ENCODE data around the gene ACY1.

The ACY1 gene

GRCh38 chr3:51977446-51978142 is 5.7 kb upstream of the ACY1 start:
- Histone ChIP-seq H3K36me3 (ENCODE audit: control insufficient read depth, insufficient read depth, low read length) (no peaks in the 10 kb centered on the region), H3K4me1 (ENCODE audit: control insufficient read depth, insufficient read depth, low read length) (peaks cover 25% of the 10 kb centered on the region), H3K27ac (ENCODE audit: low read depth, low read length) (no peak overlapping the region), H3K9ac (ENCODE audit: low read length) (no peak overlapping the region), H3K27me3 (ENCODE audit: control insufficient read depth, insufficient read depth, low read length) (peaks cover 34% of the 10 kb centered on the region), H3K4me3 (ENCODE audit: low read depth, low read length) (no peak overlapping the region), H3K9me3 (ENCODE audit: control insufficient read depth, insufficient read depth, low read depth, low read length) (no peaks in the 10 kb centered on the region)

GRCh38 chr3:51978143-51978502 is 5.2 kb upstream of the ACY1 start:
- Histone ChIP-seq H3K4me3 (ENCODE audit: low read depth, low read length) (no peak overlapping the region), H3K4me1 (ENCODE audit: control insufficient read depth, insufficient read depth, low read length) (peaks cover 27% of the 10 kb centered on the region), H3K9me3 (ENCODE audit: control insufficient read depth, insufficient read depth, low read depth, low read length) (no peaks in the 10 kb centered on the region), H3K36me3 (ENCODE audit: control insufficient read depth, insufficient read depth, low read length) (no peaks in the 10 kb centered on the region), H3K27ac (ENCODE audit: low read depth, low read length) (no peak overlapping the region), H3K9ac (ENCODE audit: low read length) (no peak overlapping the region), H3K27me3 (ENCODE audit: control insufficient read depth, insufficient read depth, low read length) (peaks cover 34% of the 10 kb centered on the region)

- Histone ChIP-seq H3K9ac (ENCODE audit: low read length) (no peak overlapping the region), H3K9me3 (ENCODE audit: control insufficient read depth, insufficient read depth, low read depth, low read length) (no peaks in the 10 kb centered on the region), H3K4me3 (ENCODE audit: low read depth, low read length) (no peak overlapping the region), H3K36me3 (ENCODE audit: control insufficient read depth, insufficient read depth, low read length) (no peaks in the 10 kb centered on the region), H3K4me1 (ENCODE audit: control insufficient read depth, insufficient read depth, low read length) (peaks cover 25% of the 10 kb centered on the region), H3K27ac (ENCODE audit: low read depth, low read length) (no peak overlapping the region), H3K27me3 (ENCODE audit: control insufficient read depth, insufficient read depth, low read length) (peaks cover 22% of the 10 kb centered on the region)
Measured at GRCh38 chr3:51980253-51980652, 3.1 kb upstream of the ACY1 start.

GRCh38 chr3:51982352-51982837 is 940 bp upstream of the ACY1 start:
- H3K4me1 ChIP-seq (ENCODE audit: control insufficient read depth, insufficient read depth, low read length), result peaks cover 17% of the 10 kb centered on the region
- peaks cover 3% of the 10 kb centered on the region; the same call in 1 of the 2 replicates for H3K27me3 ChIP-seq (ENCODE audit: control insufficient read depth, insufficient read depth, low read length)
- H3K36me3 ChIP-seq (ENCODE audit: control insufficient read depth, insufficient read depth, low read length), result no peaks in the 10 kb centered on the region
- H3K4me3 ChIP-seq (ENCODE audit: low read depth, low read length), result peak overlapping the region; percentile 78
- H3K27ac ChIP-seq (ENCODE audit: low read depth, low read length), result peak overlapping the region; percentile 76; the same call in 1 of the 2 replicates
- peak overlapping the region; percentile 40 for H3K9ac ChIP-seq (ENCODE audit: low read length)
- no peaks in the 10 kb centered on the region for H3K9me3 ChIP-seq (ENCODE audit: control insufficient read depth, insufficient read depth, low read depth, low read length)

GRCh38 chr3:51983578-51984268 is 388 bp downstream of the ACY1 start:
- H3K4me1 ChIP-seq (ENCODE audit: control insufficient read depth, insufficient read depth, low read length), result peaks cover 20% of the 10 kb centered on the region
- peak overlapping the region; percentile 40 for H3K9ac ChIP-seq (ENCODE audit: low read length)
- no peaks in the 10 kb centered on the region for H3K36me3 ChIP-seq (ENCODE audit: control insufficient read depth, insufficient read depth, low read length)
- H3K27me3 ChIP-seq (ENCODE audit: control insufficient read depth, insufficient read depth, low read length), result no peaks in the 10 kb centered on the region
- no peaks in the 10 kb centered on the region for H3K9me3 ChIP-seq (ENCODE audit: control insufficient read depth, insufficient read depth, low read depth, low read length)
- H3K4me3 ChIP-seq (ENCODE audit: low read depth, low read length), result peak overlapping the region; percentile 78
- peak overlapping the region; percentile 76; the same call in 1 of the 2 replicates for H3K27ac ChIP-seq (ENCODE audit: low read depth, low read length)

GRCh38 chr3:51984269-51984647 is 923 bp downstream of the ACY1 start:
- no peaks in the 10 kb centered on the region for H3K27me3 ChIP-seq (ENCODE audit: control insufficient read depth, insufficient read depth, low read length)
- H3K9me3 ChIP-seq (ENCODE audit: control insufficient read depth, insufficient read depth, low read depth, low read length), result no peaks in the 10 kb centered on the region
- no peak overlapping the region for H3K27ac ChIP-seq (ENCODE audit: low read depth, low read length)
- peaks cover 20% of the 10 kb centered on the region for H3K4me1 ChIP-seq (ENCODE audit: control insufficient read depth, insufficient read depth, low read length)
- H3K4me3 ChIP-seq (ENCODE audit: low read depth, low read length), result peak overlapping the region; percentile 78; the same call in 1 of the 2 replicates
- peak overlapping the region; percentile 40 for H3K9ac ChIP-seq (ENCODE audit: low read length)
- no peaks in the 10 kb centered on the region for H3K36me3 ChIP-seq (ENCODE audit: control insufficient read depth, insufficient read depth, low read length)

GRCh38 chr3:51985063-51985462 is 1.7 kb downstream of the ACY1 start:
- Histone ChIP-seq H3K4me3 (ENCODE audit: low read depth, low read length) (no peak overlapping the region), H3K9ac (ENCODE audit: low read length) (no peak overlapping the region), H3K27me3 (ENCODE audit: control insufficient read depth, insufficient read depth, low read length) (no peaks in the 10 kb centered on the region), H3K9me3 (ENCODE audit: control insufficient read depth, insufficient read depth, low read depth, low read length) (no peaks in the 10 kb centered on the region), H3K4me1 (ENCODE audit: control insufficient read depth, insufficient read depth, low read length) (peaks cover 20% of the 10 kb centered on the region), H3K36me3 (ENCODE audit: control insufficient read depth, insufficient read depth, low read length) (no peaks in the 10 kb centered on the region), H3K27ac (ENCODE audit: low read depth, low read length) (no peak overlapping the region)

GRCh38 chr3:51986010-51986947 is 2.9 kb downstream of the ACY1 start:
- H3K27ac ChIP-seq (ENCODE audit: low read depth, low read length), result no peak overlapping the region
- H3K4me3 ChIP-seq (ENCODE audit: low read depth, low read length), result no peak overlapping the region
- peaks cover 20% of the 10 kb centered on the region for H3K4me1 ChIP-seq (ENCODE audit: control insufficient read depth, insufficient read depth, low read length)
- no peaks in the 10 kb centered on the region for H3K27me3 ChIP-seq (ENCODE audit: control insufficient read depth, insufficient read depth, low read length)
- no peaks in the 10 kb centered on the region for H3K9me3 ChIP-seq (ENCODE audit: control insufficient read depth, insufficient read depth, low read depth, low read length)
- H3K9ac ChIP-seq (ENCODE audit: low read length), result no peak overlapping the region
- H3K36me3 ChIP-seq (ENCODE audit: control insufficient read depth, insufficient read depth, low read length), result peaks cover under 1% of the 10 kb centered on the region; the same call in 1 of the 2 replicates

- Histone ChIP-seq H3K36me3 (ENCODE audit: control insufficient read depth, insufficient read depth, low read length) (peaks cover 13% of the 10 kb centered on the region), H3K27ac (ENCODE audit: low read depth, low read length) (no peak overlapping the region), H3K4me1 (ENCODE audit: control insufficient read depth, insufficient read depth, low read length) (peaks cover 18% of the 10 kb centered on the region), H3K9me3 (ENCODE audit: control insufficient read depth, insufficient read depth, low read depth, low read length) (no peaks in the 10 kb centered on the region), H3K9ac (ENCODE audit: low read length) (no peak overlapping the region), H3K4me3 (ENCODE audit: low read depth, low read length) (no peak overlapping the region), H3K27me3 (ENCODE audit: control insufficient read depth, insufficient read depth, low read length) (no peaks in the 10 kb centered on the region)
Measured at GRCh38 chr3:51987568-51987967, 4.2 kb downstream of the ACY1 start.

GRCh38 chr3:51988286-51989146 is 5.2 kb downstream of the ACY1 start:
- H3K27me3 ChIP-seq (ENCODE audit: control insufficient read depth, insufficient read depth, low read length), result no peaks in the 10 kb centered on the region
- no peak overlapping the region for H3K9ac ChIP-seq (ENCODE audit: low read length)
- H3K36me3 ChIP-seq (ENCODE audit: control insufficient read depth, insufficient read depth, low read length), result peaks cover 21% of the 10 kb centered on the region
- no peaks in the 10 kb centered on the region for H3K9me3 ChIP-seq (ENCODE audit: control insufficient read depth, insufficient read depth, low read depth, low read length)
- H3K27ac ChIP-seq (ENCODE audit: low read depth, low read length), result no peak overlapping the region
- H3K4me1 ChIP-seq (ENCODE audit: control insufficient read depth, insufficient read depth, low read length), result peaks cover 13% of the 10 kb centered on the region
- no peak overlapping the region for H3K4me3 ChIP-seq (ENCODE audit: low read depth, low read length)

Measured in HUES6 (cell line).